K562 (cell line): ENCODE results near the gene DMP1. TPM values are rescaled to one million over a fixed set of nuclear protein-coding genes. Genes with fewer than 3 reads are reported as not detected.

Experiments
- ATAC-seq: fragments of 200-7000 bp; cut with Tn5 transposase; 3 replicates; pipeline ENCODE4 v1.9.1; 2020; ENCODE audit warnings: moderate library complexity
- BruUV-seq: library from RNA; stranded (reverse); fragments of 400-500 nt; replicated peaks from 2 replicates; lab custom pipeline; 2021; lab: Mats Ljungman, UMichigan
- CTCF ChIA-PET: fragments of 300-600 bp; formaldehyde crosslinking; extraction: SDS; loops from one replicate; lab custom pipeline; 2021; ENCODE audit warnings: low intra/inter-chr PET ratio; lab: Yijun Ruan, JAX
- POLR2A ChIA-PET: fragments of 300-600, 350-650 bp; sonication (Branson Sonifier 250); formaldehyde crosslinking; extraction: SDS; loops from one replicate; lab custom pipeline; 2021; ENCODE audit warnings: antibody characterized with exemption, inconsistent platforms; lab: Yijun Ruan, JAX
- DNase-seq, 4 experiments: peaks; one replicate each; pipeline versions ENCODE4 v3.0.0 to v3.0.0-alpha.2; 2011 to 2018; ENCODE audit warnings: low spot score in 3 of 4, mixed read lengths in 3 of 4; ENCODE audit errors: extremely low read depth in 1 of 4
- FAIRE-seq: peaks from 2 replicates; lab custom pipeline; 2011; peaks lifted over from hg19 to GRCh38; lab: Jason Lieb, UNC
- H2AFZ ChIP-seq: 2 replicates; pipeline ENCODE4 v1.6.0; 2011; ENCODE audit warnings: low read depth, low read length, control low read depth, inconsistent platforms
- H3K27ac ChIP-seq: fragments of 200-600 bp; 3 replicates; pipeline ENCODE4 v1.8.0; 2011; ENCODE audit warnings: low read depth, mild to moderate bottlenecking, control low read depth, inconsistent platforms, low read length, moderate library complexity, mixed read lengths; ENCODE audit errors: extremely low read depth
- H3K27me3 ChIP-seq, 2 experiments: fragments of 300-600 bp in 1 of 2; 2 replicates in 1 of 2; 3 replicates in 1 of 2; pipeline versions ENCODE4 v1.6.0 to v1.8.0; 2011; ENCODE audit warnings: inconsistent platforms in 2 of 2, low read length in 2 of 2, mild to moderate bottlenecking in 1 of 2, mixed read lengths in 1 of 2, moderate library complexity in 1 of 2; ENCODE audit not compliant: control insufficient read depth in 2 of 2, insufficient read depth in 2 of 2
- H3K36me3 ChIP-seq: fragments of 300-600 bp; 3 replicates; pipeline ENCODE4 v1.8.0; 2011; ENCODE audit warnings: mild to moderate bottlenecking, low read length, inconsistent platforms; ENCODE audit not compliant: control insufficient read depth, insufficient read depth
- H3K4me1 ChIP-seq, 2 experiments: fragments of 200-600 bp in 1 of 2; replicated peaks in 1 of 2; 2 replicates in 1 of 2; 3 replicates in 1 of 2; pipeline versions ENCODE4 v1.5.1 to v1.8.0; 2011; ENCODE audit warnings: inconsistent platforms in 2 of 2, low read length in 2 of 2, mild to moderate bottlenecking in 1 of 2, mixed read lengths in 1 of 2, moderate library complexity in 1 of 2; ENCODE audit not compliant: control insufficient read depth in 2 of 2, insufficient read depth in 2 of 2
- H3K4me2 ChIP-seq: 2 replicates; pipeline ENCODE4 v1.6.1; 2011; ENCODE audit warnings: low read length, control low read depth, inconsistent platforms, mixed read lengths; ENCODE audit not compliant: insufficient read depth
- H3K4me3 ChIP-seq: fragments of 200-600 bp; sonication (generic), shearing (Covaris generic); 2 replicates; pipeline ENCODE4 v1.5.1; 2016; ENCODE audit warnings: control low read depth, inconsistent platforms
- H3K79me2 ChIP-seq: fragments of 200-600 bp; 3 replicates; pipeline ENCODE4 v1.8.0; 2011; ENCODE audit warnings: low read length, inconsistent platforms; ENCODE audit not compliant: control insufficient read depth, insufficient read depth
- H3K9ac ChIP-seq, 2 experiments: 2 replicates each; pipeline versions ENCODE4 v1.6.0 to v1.6.1; 2011; ENCODE audit warnings: low read depth in 2 of 2, low read length in 2 of 2, control low read depth in 1 of 2, inconsistent platforms in 1 of 2, mild to moderate bottlenecking in 1 of 2, mixed read lengths in 1 of 2; ENCODE audit not compliant: insufficient read depth in 1 of 2
- H3K9me1 ChIP-seq: one replicate; pipeline ENCODE4 v1.6.0; 2011; ENCODE audit warnings: inconsistent platforms, mild to moderate bottlenecking, low read length, moderate library complexity; ENCODE audit not compliant: control insufficient read depth, insufficient read depth
- H3K9me3 ChIP-seq: replicated peaks from 2 replicates; pipeline ENCODE4 v1.5.1; 2011; ENCODE audit warnings: low read depth, low read length, inconsistent platforms; ENCODE audit not compliant: control insufficient read depth, insufficient read depth
- H4K20me1 ChIP-seq: replicated peaks from 2 replicates; pipeline ENCODE4 v1.6.1; 2011; ENCODE audit warnings: low read length, inconsistent platforms, mixed read lengths; ENCODE audit not compliant: control insufficient read depth, insufficient read depth
- CREB5 ChIP-seq: fragments of 250-450 bp; sonication (Bioruptor Pico); IDR thresholded peaks from 2 replicates; pipeline ENCODE4 v1.5.0; 2020; ENCODE audit warnings: mild to moderate bottlenecking
- DNMT1 ChIP-seq: fragments of 450-650 bp; IDR thresholded peaks from 2 replicates; pipeline ENCODE4 v1.6.1; 2016; ENCODE audit warnings: antibody characterized with exemption, mild to moderate bottlenecking
- ESRRA ChIP-seq: fragments of 450-650 bp; IDR thresholded peaks from 2 replicates; pipeline ENCODE4 v1.6.1; 2014; ENCODE audit warnings: low read depth, mild to moderate bottlenecking, moderate library complexity, borderline replicate concordance
- FUS ChIP-seq: fragments of 200-400 bp; formaldehyde crosslinking; optimal IDR thresholded peaks from 2 replicates; pipeline ENCODE3; 2017; ENCODE audit warnings: low read depth, low read length
- HMGXB4 ChIP-seq: sonication (generic); formaldehyde crosslinking; IDR thresholded peaks from 2 replicates; pipeline ENCODE4 v1.8.1; 2023; ENCODE audit warnings: mild to moderate bottlenecking, missing genetic modification reagents
- HNRNPLL ChIP-seq: fragments of 200-400 bp; formaldehyde crosslinking; IDR thresholded peaks from 2 replicates; pipeline ENCODE4 v1.6.1; 2017; ENCODE audit warnings: low read length, low read depth, mild to moderate bottlenecking; ENCODE audit not compliant: poor library complexity, severe bottlenecking
- KLF13 ChIP-seq: fragments of 450-650 bp; IDR thresholded peaks from 2 replicates; pipeline ENCODE4 v1.6.1; 2016; ENCODE audit warnings: missing genetic modification characterization, low read depth, mild to moderate bottlenecking, missing compliant biosample characterization, moderate library complexity, borderline replicate concordance
- MTF1 ChIP-seq: fragments of 250-450 bp; sonication (Bioruptor Pico); IDR thresholded peaks from 2 replicates; pipeline ENCODE4 v1.9.0; 2021; ENCODE audit warnings: moderate library complexity, mild to moderate bottlenecking, inconsistent platforms, borderline replicate concordance
- MXI1 ChIP-seq: IDR thresholded peaks from 2 replicates; pipeline ENCODE4 v1.6.1; 2011; ENCODE audit warnings: low read depth, mild to moderate bottlenecking, improper control_type of control experiment, low read length
- NFRKB ChIP-seq: fragments of 450-650 bp; IDR thresholded peaks from 2 replicates; pipeline ENCODE4 v1.6.1; 2016; ENCODE audit warnings: low read depth
- PRMT5 ChIP-seq: sonication (generic); formaldehyde crosslinking; IDR thresholded peaks from 2 replicates; pipeline ENCODE4 v1.5.0; 2020; ENCODE audit warnings: missing genetic modification reagents
- RBBP5 ChIP-seq: fragments of 200-600 bp; sonication (generic); IDR thresholded peaks from 2 replicates; pipeline ENCODE4 v1.6.1; 2012; ENCODE audit warnings: borderline replicate concordance, mild to moderate bottlenecking, low read length, control low read depth, inconsistent platforms; ENCODE audit not compliant: insufficient read depth, poor library complexity, severe bottlenecking
- SIN3B ChIP-seq: fragments of 450-650 bp; IDR thresholded peaks from 2 replicates; pipeline ENCODE4 v1.6.1; 2017; ENCODE audit warnings: low read depth, mild to moderate bottlenecking, moderate library complexity
- THRAP3 ChIP-seq: fragments of 450-650 bp; IDR thresholded peaks from 2 replicates; pipeline ENCODE4 v1.6.1; 2016; ENCODE audit warnings: mild to moderate bottlenecking, inconsistent platforms, borderline replicate concordance
- ZBTB17 ChIP-seq: fragments of 450-650 bp; formaldehyde crosslinking; IDR thresholded peaks from 2 replicates; pipeline ENCODE4 v1.4.0; 2020; ENCODE audit warnings: mild to moderate bottlenecking
- ZNF354B ChIP-seq: fragments of 250-450 bp; sonication (Bioruptor Pico); IDR thresholded peaks from 2 replicates; pipeline ENCODE4 v1.4.0; 2020
- ZNF431 ChIP-seq: sonication (generic); formaldehyde crosslinking; IDR thresholded peaks from 2 replicates; pipeline ENCODE4 v1.8.0; 2022; ENCODE audit warnings: mild to moderate bottlenecking, missing genetic modification reagents
- WGBS: fragments of 100-300 bp; shearing (Covaris generic); methylation state at CpG from one replicate; pipeline ENCODE4 v1.1.6; 2016; ENCODE audit warnings: low coverage, mixed read lengths; ENCODE audit not compliant: insufficient coverage; ENCODE audit errors: missing lambda C conversion rate; 5-methylcytosine and 5-hydroxymethylcytosine counted together
- in situ Hi-C: fragments of 300-500 bp; cut with MboI; formaldehyde crosslinking; loops from 4 replicates; pipeline ENCODE4 v1.15.0; 2018; ENCODE audit warnings: inconsistent platforms, mixed read lengths
- intact Hi-C: fragments of 100-400 bp; cut with micrococcal nuclease; formaldehyde crosslinking; loops from 2 replicates; pipeline ENCODE4 v1.14.2; 2022
- polyA plus RNA-seq, 8 experiments: library from polyadenylated mRNA; depleted of rRNA in 4 of 8; stranded (reverse) in 5 of 8; unstranded in 3 of 8; fragments of >200 nt; fragmentation: Nextera tagmentation in 2 of 8; fragmentation: Illumina TruSeq in 1 of 8; extraction: Ambion mirVana in 2 of 8; extraction: Trizol in 1 of 8; gene quantifications; 2 replicates each; pipeline versions ENCODE4 v1.2.1 to v1.2.3, GENCODE V29; 2011 to 2014; ENCODE audit warnings: inconsistent platforms in 1 of 8, missing spikeins in 1 of 8
- total RNA-seq, 7 experiments: library from RNA; depleted of rRNA in 6 of 7; stranded (reverse); fragments of >200 nt in 6 of 7; fragmentation: Illumina TruSeq in 2 of 7; extraction: Trizol in 2 of 7; gene quantifications; 2 replicates each; pipeline versions ENCODE4 v1.2.1 to v1.2.3, GENCODE V29; 2011 to 2021; ENCODE audit warnings: low replicate concordance in 1 of 7

Gene DMP1
- total and polyA plus RNA-seq, 9 of the 15 experiments (the other 6 are each of a cell fraction or from before 2014, with no cell fraction given): not detected

- TF ChIP-seq ZNF431 (CRISPR knock-in tag): no peak
These were observed 5.8 kb upstream of the DMP1 start (continued) for GRCh38 chr4:87644286-87644685.

- no peak for TF ChIP-seq NFRKB
- TF ChIP-seq ZNF354B: no peak
- TF ChIP-seq MXI1: no peak
- TF ChIP-seq ESRRA: no peak
- TF ChIP-seq SIN3B: no peak
- TF ChIP-seq THRAP3: no peak
- no peak for TF ChIP-seq KLF13 (tag)
- no peak for TF ChIP-seq HMGXB4 (CRISPR knock-in tag)
- TF ChIP-seq HNRNPLL: no peak
- no peak for TF ChIP-seq DNMT1
- TF ChIP-seq CREB5 (CRISPR knock-in tag): no peak
- no peak for TF ChIP-seq RBBP5
- no peak for TF ChIP-seq MTF1
- no peak for TF ChIP-seq PRMT5 (CRISPR knock-in tag)
- TF ChIP-seq FUS: no peak
- no peak for TF ChIP-seq ZBTB17
- ATAC-seq: no peak
- Histone ChIP-seq H3K36me3 (no peaks in the 10 kb centered on the region), H3K9me1 (no peaks in the 10 kb centered on the region), H3K4me1 (no peaks in the 10 kb centered on the region), H3K4me2 (no peak overlapping the region), H3K27ac (no peak overlapping the region), H3K9me3 (no peaks in the 10 kb centered on the region), H2AFZ (no peak overlapping the region), H3K79me2 (no peaks in the 10 kb centered on the region), H4K20me1 (no peaks in the 10 kb centered on the region), H3K9ac (no peak overlapping the region), H3K4me3 (no peak overlapping the region), H3K27me3 (no peaks in the 10 kb centered on the region)
- no peak for DNase-seq
- no peak for FAIRE-seq
- 0% methylated on average over 2 of the region's 2 CpGs for WGBS
- POLR2A ChIA-PET: no interaction called here
- in situ Hi-C loops (no loop called here), intact Hi-C loops (no loop called here)
- no TSS peak for BruUV-seq
- CTCF ChIA-PET: no interaction called here
These were observed 858 bp downstream of the DMP1 start for GRCh38 chr4:87650938-87651337.
